Prostate gland (tissue), 2 donors: ENCODE measurements around the gene RASGRF2. TPM values are rescaled to one million over a fixed set of nuclear protein-coding genes. Genes with fewer than 3 reads are reported as not detected.

Source experiments
- DNase-seq: peaks from one replicate; pipeline ENCODE4 v3.0.0-alpha.2; 2019; ENCODE audit warnings: low spot score
- H3K27ac ChIP-seq, 2 donors: fragments of 200-600 bp; sonication (generic); 2 replicates each; pipeline ENCODE4 v1.5.1; 2017 to 2019
- H3K27me3 ChIP-seq: fragments of 200-600 bp; sonication (generic); replicated peaks from 2 replicates; pipeline ENCODE4 v1.5.1; 2019; ENCODE audit not compliant: insufficient read depth
- H3K36me3 ChIP-seq, 2 donors: fragments of 200-600 bp; sonication (generic); 1 replicate in 1 of 2; 2 replicates in 1 of 2; pipeline versions ENCODE4 v1.5.1 to v1.8.1; 2017 to 2019
- H3K4me1 ChIP-seq: fragments of 200-600 bp; sonication (generic); replicated peaks from 2 replicates; pipeline ENCODE4 v1.5.1; 2019
- H3K4me3 ChIP-seq, 2 donors: fragments of 200-600 bp; sonication (generic); 2 replicates each; pipeline ENCODE4 v1.5.1; 2017 to 2019
- H3K9me3 ChIP-seq: fragments of 200-600 bp; sonication (generic); 2 replicates; pipeline ENCODE4 v1.5.1; 2017
- POLR2A ChIP-seq: fragments of 450-650 bp; IDR thresholded peaks from one replicate; pipeline ENCODE4 v1.6.1; 2016; ENCODE audit warnings: antibody characterized with exemption, mild to moderate bottlenecking
- POLR2AphosphoS5 ChIP-seq: sonication (generic); formaldehyde crosslinking; IDR thresholded peaks from one replicate; pipeline ENCODE4 v1.6.1; 2017; ENCODE audit warnings: antibody characterized with exemption
- WGBS: methylation state at CpG from one replicate; pipeline ENCODE4 v1.1.5; 2018; 5-methylcytosine and 5-hydroxymethylcytosine counted together
- intact Hi-C: fragments of 100-400 bp; cut with DNase I; formaldehyde crosslinking; loops from one replicate; pipeline ENCODE4 v1.14.2; 2022
- total RNA-seq, 2 donors: library from RNA; depleted of rRNA; stranded (reverse); fragments of >200 nt; gene quantifications; one replicate each; pipeline ENCODE4 v1.1.0, GENCODE V29; 2016
- TF ChIP-seq, protein P1 (sequence below), 4 experiments: fragments of 200-600 bp in 2 of 4; fragments of 450-650 bp in 2 of 4; sonication (generic) in 2 of 4; IDR thresholded peaks; 1 replicate in 3 of 4; 2 replicates in 1 of 4; pipeline ENCODE4 v1.5.1; 2016 to 2019; ENCODE audit warnings: antibody characterized with exemption in 4 of 4, mild to moderate bottlenecking in 2 of 4, moderate library complexity in 2 of 4

Gene RASGRF2
- total RNA-seq, 2 donors from 2014 or later, result 3.0 to 7.6 TPM

DNA sequence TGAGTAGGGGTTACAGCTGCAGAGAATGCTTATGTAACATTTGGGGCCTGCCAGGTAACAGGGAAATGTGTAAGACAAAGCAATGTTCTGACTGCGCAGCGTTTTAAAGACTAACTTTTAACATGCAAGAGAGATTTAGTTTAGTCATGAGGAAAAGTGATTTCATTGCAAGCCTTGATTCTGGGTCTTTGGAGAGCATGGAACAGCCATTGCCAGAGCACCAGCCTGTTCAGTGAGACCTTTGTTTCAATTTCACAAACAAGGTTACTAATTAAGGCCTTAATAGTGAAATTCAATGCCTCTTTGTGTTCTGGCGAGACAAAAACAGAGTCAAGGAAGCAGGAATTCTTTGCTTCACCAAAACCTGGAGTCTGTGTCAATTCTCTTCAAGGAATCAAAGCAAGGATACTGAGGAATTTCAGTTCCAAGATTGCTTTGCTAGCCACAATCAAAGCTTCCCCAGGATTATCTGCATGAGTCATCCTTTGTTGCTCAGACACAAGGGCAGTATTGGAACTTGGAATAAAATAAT lies 287.3 kb downstream of the RASGRF2 start:
- 44% methylated on average over 3 of the region's 3 CpGs for WGBS
- no peaks in the 10 kb centered on the region for H3K27me3 ChIP-seq
- H3K27ac ChIP-seq, result no peak overlapping the region
- no peaks in the 10 kb centered on the region for H3K36me3 ChIP-seq
- no peaks in the 10 kb centered on the region for H3K4me1 ChIP-seq
- H3K9me3 ChIP-seq, result no peaks in the 10 kb centered on the region
- no peak overlapping the region for H3K4me3 ChIP-seq
- intact Hi-C loops, result no loop called here
- TF ChIP-seq POLR2AphosphoS5 (no peak), POLR2A (no peak)
- TF ChIP-seq, protein P1, sequence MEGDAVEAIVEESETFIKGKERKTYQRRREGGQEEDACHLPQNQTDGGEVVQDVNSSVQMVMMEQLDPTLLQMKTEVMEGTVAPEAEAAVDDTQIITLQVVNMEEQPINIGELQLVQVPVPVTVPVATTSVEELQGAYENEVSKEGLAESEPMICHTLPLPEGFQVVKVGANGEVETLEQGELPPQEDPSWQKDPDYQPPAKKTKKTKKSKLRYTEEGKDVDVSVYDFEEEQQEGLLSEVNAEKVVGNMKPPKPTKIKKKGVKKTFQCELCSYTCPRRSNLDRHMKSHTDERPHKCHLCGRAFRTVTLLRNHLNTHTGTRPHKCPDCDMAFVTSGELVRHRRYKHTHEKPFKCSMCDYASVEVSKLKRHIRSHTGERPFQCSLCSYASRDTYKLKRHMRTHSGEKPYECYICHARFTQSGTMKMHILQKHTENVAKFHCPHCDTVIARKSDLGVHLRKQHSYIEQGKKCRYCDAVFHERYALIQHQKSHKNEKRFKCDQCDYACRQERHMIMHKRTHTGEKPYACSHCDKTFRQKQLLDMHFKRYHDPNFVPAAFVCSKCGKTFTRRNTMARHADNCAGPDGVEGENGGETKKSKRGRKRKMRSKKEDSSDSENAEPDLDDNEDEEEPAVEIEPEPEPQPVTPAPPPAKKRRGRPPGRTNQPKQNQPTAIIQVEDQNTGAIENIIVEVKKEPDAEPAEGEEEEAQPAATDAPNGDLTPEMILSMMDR (IDR thresholded peaks at IDR 0.05), result no peak
- no peak for DNase-seq

- no peaks in the 10 kb centered on the region for H3K36me3 ChIP-seq
- intact Hi-C loops, result no loop called here
- DNase-seq, result no peak
- TF ChIP-seq, protein P1 (IDR thresholded peaks at IDR 0.05), result no peak
- no peak overlapping the region for H3K4me3 ChIP-seq
- H3K4me1 ChIP-seq, result no peaks in the 10 kb centered on the region
- no peak overlapping the region for H3K27ac ChIP-seq
- H3K27me3 ChIP-seq, result no peaks in the 10 kb centered on the region
- no peaks in the 10 kb centered on the region for H3K9me3 ChIP-seq
- WGBS, result 81% methylated on average over 4 of the region's 4 CpGs
Observed at GRCh38 chr5:81249240-81249639, 289.1 kb downstream of the RASGRF2 start.

- Histone ChIP-seq H3K9me3 (no peaks in the 10 kb centered on the region), H3K4me3 (no peak overlapping the region), H3K4me1 (no peaks in the 10 kb centered on the region), H3K36me3 (no peaks in the 10 kb centered on the region), H3K27ac (no peak overlapping the region), H3K27me3 (no peaks in the 10 kb centered on the region)
- no peak for DNase-seq
- intact Hi-C loops, result no loop called here
- TF ChIP-seq, protein P1 (IDR thresholded peaks at IDR 0.05), result no peak
- TF ChIP-seq POLR2A, result no peak
- no peak for TF ChIP-seq POLR2AphosphoS5
- WGBS, result 100% methylated on average over 1 of the region's 1 CpG
Observed at GRCh38 chr5:81250004-81250403, 289.8 kb downstream of the RASGRF2 start.

- no peak for DNase-seq
- intact Hi-C loops, result no loop called here
Observed at GRCh38 chr5:81251922-81252321, 291.8 kb downstream of the RASGRF2 start.

GRCh38 chr5:81252904-81253303 lies 292.7 kb downstream of the RASGRF2 start:
- Histone ChIP-seq H3K9me3 (no peaks in the 10 kb centered on the region), H3K36me3 (no peaks in the 10 kb centered on the region), H3K27me3 (no peaks in the 10 kb centered on the region), H3K4me3 (no peak overlapping the region), H3K4me1 (no peaks in the 10 kb centered on the region), H3K27ac (no peak overlapping the region)
- intact Hi-C loops, result no loop called here
- TF ChIP-seq POLR2AphosphoS5 (no peak), POLR2A (no peak)
- TF ChIP-seq, protein P1 (IDR thresholded peaks at IDR 0.05), result no peak
- DNase-seq, result no peak
- WGBS, result 95% methylated on average over 1 of the region's 1 CpG

More at GRCh38 chr5:81251922-81252321, 291.8 kb downstream of the RASGRF2 start:
- TF ChIP-seq, protein P1 (IDR thresholded peaks at IDR 0.05), result no peak
- Histone ChIP-seq H3K4me3 (no peak overlapping the region), H3K27me3 (no peaks in the 10 kb centered on the region), H3K9me3 (no peaks in the 10 kb centered on the region), H3K27ac (no peak overlapping the region), H3K36me3 (no peaks in the 10 kb centered on the region), H3K4me1 (no peaks in the 10 kb centered on the region)
- WGBS, result 93% methylated on average over 5 of the region's 5 CpGs
